Mammary epithelial cell (primary cell): ENCODE results near the gene OTUD6A.

Source experiments
- EZH2 ChIP-seq: IDR thresholded peaks from 2 replicates; pipeline ENCODE4 v1.6.1; 2012; ENCODE audit warnings: low read length, inconsistent platforms, borderline replicate concordance
- TF ChIP-seq, protein P1 (sequence below), 2 donors: IDR thresholded peaks in 1 of 2; conservative IDR thresholded peaks in 1 of 2; 2 replicates each; pipeline ENCODE4 v1.5.1; 2011 to 2012; ENCODE audit warnings: inconsistent platforms in 2 of 2, low read length in 2 of 2, mild to moderate bottlenecking in 2 of 2, control low read depth in 1 of 2, low read depth in 1 of 2; ENCODE audit not compliant: insufficient read depth in 1 of 2; ENCODE audit errors: extremely low read depth in 1 of 2

DNA sequence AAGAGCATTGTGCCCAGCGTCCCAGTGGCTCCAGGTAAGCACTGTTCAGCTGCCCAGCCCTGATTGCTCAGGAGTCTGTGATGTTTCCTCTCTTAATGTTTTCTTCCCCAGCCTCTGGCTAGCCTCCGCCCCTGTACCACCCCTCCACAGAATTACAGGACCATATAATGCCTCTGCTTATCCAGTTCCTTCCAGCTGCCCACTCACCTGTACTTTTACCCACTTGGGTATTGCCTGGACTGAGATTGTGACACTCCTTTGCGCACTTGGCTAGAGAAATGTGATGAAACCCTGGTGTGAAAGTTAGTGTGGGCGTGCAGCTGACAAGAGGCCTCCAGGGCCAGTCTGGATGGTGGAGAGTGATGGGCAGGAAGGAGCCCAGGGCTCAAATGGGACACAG is 12.3 kb upstream of the OTUD6A start, which contains the start of gene AWAT2:
- TF ChIP-seq, protein P1, sequence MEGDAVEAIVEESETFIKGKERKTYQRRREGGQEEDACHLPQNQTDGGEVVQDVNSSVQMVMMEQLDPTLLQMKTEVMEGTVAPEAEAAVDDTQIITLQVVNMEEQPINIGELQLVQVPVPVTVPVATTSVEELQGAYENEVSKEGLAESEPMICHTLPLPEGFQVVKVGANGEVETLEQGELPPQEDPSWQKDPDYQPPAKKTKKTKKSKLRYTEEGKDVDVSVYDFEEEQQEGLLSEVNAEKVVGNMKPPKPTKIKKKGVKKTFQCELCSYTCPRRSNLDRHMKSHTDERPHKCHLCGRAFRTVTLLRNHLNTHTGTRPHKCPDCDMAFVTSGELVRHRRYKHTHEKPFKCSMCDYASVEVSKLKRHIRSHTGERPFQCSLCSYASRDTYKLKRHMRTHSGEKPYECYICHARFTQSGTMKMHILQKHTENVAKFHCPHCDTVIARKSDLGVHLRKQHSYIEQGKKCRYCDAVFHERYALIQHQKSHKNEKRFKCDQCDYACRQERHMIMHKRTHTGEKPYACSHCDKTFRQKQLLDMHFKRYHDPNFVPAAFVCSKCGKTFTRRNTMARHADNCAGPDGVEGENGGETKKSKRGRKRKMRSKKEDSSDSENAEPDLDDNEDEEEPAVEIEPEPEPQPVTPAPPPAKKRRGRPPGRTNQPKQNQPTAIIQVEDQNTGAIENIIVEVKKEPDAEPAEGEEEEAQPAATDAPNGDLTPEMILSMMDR (conservative IDR thresholded peaks at IDR 0.05 in 1 of 2, IDR thresholded peaks at IDR 0.05 in 1 of 2; ENCODE audit: extremely low read depth in 1 of 2, insufficient read depth in 1 of 2, low read depth in 1 of 2, low read length in 2 of 2): no peak
- TF ChIP-seq EZH2: no peak
